ENCODE results near the gene CLIP2.
"Not testable (repeated sequence)": the region's sequence is repeated elsewhere in the genome, so short reads cannot be mapped to it uniquely, and the experiment has no call there.

Gene CLIP2

DNA sequence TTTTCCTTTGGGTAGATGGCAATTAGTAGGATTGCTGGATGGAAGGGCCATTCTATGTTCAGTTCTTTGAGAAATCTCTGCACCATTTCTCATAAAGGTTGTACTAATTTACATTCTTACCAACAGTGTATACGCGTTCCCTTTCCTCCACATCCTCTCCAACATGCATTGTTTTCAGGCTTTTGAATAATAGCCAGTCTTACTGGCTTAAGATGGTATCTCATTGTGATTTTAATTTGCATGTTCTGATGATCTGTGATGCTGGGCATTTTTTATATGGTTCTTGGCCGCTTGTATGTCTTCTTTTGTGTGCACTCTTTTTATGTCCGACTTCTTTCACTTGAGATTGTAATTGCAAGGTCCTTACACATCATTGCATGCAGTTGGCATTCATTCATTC is 11.7 kb downstream of the CLIP2 start:
- DNase-seq = no peak

DNA sequence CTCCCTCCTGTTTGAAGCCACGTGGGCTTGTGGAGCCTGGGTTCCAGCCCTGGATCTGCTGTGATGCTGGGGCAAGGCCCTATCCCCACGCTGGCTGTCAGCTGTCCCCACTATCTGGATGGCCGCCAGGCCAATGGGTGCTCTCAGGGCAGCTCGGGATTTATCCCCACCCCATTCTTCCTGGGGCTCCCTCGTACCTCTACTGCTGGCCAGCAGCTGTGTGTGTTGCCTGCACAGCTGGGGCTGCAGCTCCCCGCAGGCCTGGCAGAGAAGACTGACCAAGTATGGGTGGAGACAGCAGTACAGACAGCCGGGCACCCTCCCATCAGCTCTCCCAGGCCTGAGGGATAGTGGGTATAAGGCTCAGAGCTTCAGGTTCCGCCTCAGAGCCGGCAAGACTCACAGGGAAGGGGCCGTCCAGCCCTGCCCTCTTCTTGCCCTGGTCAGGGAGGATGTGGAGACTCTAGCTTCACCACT is 13.6 kb downstream of the CLIP2 start:
- no peak for DNase-seq

DNA sequence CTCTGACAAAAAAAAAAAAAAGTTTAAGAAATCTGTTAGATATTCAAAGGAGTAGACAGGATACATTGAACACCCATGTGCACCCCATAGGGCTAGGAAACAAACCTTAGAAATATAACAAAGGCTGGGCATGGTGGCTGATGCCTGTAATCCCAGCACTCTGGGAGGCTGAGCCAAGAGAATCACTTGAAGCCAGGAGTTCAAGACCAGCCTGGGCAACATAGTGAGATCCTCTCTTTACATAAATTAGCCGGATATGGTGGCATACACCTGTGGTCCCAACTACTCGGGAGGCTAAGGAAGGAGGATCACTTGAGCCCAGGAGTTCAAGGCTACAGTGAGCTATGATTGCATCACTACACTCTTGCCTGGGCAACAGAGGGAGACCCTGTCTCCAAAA is 15.3 kb downstream of the CLIP2 start:
- no peak for DNase-seq

DNA sequence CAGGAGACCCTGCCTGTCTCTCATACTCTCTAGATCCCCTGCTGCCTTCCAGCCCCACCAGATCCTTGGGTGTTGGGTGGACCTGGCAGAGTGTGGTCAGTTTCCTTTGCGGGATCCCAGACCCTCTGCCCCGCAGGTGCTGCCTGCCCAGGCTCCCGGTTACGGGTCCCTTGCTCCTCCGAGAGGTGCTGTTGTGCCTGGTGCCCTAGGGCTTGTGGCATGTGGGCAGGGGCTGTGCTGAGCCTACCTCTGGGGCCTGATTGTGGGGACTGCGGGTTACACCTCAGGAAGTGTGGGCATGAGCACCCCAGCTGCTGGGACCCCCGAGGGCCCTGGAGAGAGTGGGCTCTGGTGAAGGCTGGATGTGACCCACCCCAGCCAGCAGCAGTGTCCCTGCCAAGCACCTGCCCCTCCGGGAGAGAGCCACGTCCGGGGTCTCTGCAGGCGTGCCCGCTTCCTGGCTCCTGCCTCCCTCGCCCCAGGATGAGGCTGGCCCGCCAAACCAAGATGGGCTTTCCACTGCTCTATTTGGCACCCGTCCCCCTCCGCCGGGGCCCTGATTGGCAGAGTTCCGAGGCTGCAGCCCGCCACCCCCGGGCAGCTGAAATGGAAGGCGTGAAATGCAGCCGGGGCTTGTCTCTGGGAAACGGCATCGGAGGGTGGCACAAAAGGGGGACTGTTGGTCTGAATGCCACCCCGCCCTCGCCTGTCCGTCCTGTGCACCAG is 17.0 kb downstream of the CLIP2 start:
- DNase-seq = peak in 1 of 2 experiments; percentile 71

DNA sequence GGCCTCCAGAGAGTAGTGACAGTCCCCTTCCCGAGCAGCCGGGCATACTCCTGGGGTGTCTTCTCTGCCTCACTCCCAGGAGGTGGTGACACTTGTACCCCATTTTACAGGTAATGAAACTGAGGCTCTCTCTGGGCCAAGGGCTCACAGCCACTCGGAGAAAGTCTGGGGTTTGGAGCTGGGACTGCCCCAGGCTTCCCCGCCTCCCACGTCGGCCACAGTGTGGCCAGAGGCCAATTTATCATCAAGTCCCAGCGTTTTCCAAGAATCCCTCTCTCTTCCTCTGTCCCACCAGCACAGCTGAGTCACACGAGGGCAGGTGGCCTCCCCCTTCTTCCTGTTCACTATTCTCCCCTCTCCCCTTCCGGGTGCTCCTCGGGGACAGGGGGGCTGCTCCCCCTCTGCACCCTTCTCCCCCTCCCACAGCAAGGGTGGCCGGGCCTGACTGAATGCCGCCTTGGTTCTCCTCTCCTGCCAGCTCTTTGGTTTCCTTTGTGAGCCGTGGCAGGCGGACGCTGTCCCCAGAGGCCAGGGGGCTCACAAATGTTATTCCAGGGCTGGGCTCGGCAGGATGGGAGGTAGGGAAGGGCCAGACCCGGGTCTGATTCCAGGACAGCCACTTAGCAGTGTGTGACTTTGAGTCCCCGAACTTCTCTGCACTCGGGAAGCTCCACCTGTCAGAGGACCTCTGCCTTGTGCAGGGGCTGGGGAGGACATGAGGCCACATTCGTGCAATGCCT is 17.7 kb downstream of the CLIP2 start:
- peak in 1 of 2 experiments; percentile 16 for DNase-seq

DNA sequence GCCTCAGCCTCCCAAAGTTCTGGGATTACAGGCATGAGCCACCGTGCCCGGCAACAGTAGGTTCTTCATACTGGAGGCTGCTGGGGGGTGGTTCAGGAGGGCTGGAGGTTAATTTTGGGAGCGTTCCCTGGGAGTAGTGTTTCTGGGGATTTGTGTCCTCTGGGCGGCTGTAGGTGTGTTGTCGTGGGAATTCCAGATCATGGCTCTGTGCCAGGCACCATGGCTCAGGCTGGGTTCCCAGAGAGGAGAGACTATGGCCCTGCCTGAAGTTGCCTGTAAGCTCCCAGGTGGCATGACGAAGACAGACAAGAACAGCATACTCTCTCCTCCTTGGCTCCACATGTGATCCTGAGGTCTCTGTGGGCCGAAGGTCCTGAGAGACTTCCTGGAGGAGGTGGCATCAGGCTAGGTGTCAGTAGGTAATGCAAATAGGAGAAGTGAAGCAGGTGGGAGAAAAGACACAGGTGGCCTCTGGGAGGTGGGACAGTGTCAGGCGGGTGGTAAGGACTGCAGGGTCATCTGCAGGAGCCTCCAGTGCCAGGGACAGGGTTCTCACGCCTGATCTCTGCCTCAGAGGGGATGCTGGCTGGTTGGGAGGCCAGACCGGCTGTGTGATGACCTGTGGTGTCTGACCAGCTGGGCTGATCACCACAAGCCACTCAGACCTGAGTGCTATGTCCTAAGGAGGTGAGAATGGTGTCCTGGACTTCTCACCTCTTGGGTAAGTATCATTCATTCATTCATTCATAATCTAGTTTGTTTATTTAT is 18.7 kb downstream of the CLIP2 start:
- DNase-seq = no peak

DNA sequence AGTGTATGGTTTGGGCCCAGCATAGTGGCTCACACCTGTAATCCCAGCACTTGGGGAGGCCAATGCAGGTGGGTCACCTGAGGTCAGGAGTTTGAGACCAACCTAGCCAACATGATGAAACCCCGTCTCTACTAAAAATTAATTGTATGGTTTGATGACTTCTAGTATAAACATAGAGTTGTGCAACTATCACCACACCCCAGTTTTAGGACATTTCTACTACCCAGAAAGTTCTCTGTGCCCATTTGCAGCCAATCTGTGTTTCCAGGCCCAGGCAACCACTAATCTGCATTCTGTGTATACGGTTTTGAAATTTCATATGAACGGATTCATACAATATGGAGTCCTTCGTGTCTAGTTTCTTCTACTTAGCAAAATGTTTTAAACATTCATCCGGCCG is 20.0 kb downstream of the CLIP2 start:
- DNase-seq = no peak

DNA sequence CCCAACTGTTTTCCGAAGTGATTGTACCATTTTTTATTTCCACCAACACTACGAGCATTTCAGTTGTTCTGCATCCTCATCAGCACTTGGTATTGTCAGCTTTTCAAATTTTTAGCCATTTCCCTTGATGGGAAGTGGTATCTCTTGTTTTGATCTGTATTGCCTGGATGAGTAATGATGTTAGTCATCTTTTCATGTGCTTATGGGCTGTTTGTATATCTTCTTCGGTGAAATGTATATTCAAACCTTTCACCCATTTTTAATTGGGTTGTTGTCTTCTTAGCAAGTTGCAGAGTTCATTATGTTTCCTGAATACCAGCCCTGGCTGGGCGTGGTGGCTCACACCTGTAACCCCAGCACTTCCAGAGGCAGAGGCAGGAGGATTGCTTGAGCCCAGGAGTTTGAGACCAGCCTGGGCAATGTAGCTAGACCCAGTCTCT is 22.1 kb downstream of the CLIP2 start:
- DNase-seq = no peak

DNA sequence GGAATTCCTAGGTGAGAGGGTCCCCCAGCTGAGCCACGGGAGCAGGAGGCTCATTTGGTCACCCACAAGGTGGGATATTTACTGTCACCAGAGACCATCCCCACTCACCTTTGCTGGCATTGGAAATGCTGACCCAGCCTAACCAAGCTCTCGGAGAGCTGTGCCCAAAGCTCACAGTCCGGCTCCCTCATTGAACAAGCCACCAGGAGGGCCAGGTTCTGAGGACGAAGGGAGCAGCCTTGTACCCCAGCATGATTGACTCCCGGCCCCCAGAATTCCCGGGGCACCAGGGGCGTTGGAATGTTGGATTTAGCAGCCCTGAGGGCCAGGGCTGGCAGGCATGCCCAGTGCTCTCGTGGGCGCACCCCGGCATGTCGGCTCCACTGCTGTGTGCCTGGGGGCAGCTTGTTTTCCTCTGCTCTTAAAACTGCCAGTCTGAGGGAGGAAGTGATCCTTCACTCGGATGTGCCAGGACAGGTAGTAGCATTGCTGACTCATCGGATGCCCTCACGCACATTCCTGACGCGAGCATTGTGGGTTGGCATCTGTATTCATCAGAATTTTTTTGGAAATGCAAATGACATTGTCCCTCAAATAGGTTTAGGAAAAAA is 23.3 kb downstream of the CLIP2 start:
- DNase-seq = no peak

DNA sequence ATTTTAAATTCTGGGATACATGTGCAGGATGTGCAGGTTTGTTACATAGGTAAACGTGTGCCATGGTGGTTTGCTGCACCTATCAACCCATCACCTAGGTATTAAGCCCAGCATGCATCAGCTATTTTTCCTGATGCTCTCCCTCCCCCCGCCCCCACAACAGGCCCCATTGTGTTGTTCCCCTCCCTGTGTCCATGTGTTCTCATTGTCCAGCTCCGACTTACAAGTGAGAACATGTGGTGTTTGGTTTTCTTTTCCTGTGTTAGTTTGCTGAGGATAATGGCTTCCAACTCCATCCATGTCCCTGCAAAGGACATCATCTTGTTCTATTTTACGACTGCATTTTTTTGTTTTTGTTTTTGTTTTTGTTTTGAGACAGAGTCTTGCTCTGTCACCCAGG is 26.7 kb downstream of the CLIP2 start:
- not testable (repeated sequence) for DNase-seq

DNA sequence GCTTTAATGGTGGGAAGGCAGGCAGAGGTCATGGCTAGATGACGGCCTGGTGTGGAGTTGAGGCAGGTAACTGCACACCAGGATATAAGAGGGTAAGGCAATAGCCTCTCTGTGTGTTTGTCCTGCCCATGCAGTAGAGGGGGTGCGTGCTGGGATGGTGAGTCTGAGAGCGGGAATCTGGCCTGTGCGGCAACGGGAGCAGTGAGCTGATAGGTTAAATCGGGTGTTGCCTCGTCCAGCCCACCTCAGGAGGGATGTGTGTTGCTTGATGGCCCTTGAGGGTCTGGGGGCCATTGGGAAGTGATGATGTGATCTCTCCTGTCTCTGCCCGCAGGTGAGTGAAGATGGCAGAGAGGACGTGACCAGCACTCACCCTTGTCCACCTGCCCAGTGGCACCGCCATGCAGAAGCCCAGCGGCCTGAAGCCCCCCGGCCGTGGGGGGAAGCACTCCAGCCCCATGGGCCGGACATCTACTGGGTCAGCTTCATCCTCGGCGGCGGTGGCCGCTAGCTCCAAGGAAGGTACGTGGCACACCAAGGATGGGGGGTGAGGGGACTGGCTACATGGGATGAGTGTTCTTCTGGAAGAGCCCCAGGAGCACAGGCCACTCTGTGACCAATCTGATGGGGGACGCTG is 28.1 kb downstream of the CLIP2 start:
- DNase-seq = no peak

DNA sequence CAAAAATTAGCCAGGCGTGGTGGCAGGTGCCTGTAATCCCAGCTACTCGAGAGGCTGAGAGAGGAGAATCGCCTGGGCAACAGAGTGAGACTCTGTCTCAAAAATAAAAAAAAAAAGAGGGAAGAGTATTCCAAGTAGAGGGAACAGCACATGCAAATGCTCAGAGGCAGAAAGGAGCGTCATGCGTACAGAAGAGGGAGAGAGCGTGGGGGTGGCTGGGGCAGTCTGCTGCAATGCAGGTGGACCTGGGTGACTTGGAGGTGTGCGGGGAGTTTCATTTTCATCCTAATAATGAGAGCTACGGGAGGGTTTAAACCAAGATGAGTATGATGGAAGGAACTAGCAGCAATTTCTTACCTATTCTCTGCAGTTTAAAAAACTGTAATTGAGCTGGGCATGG is 28.8 kb downstream of the CLIP2 start:
- DNase-seq = no peak

DNA sequence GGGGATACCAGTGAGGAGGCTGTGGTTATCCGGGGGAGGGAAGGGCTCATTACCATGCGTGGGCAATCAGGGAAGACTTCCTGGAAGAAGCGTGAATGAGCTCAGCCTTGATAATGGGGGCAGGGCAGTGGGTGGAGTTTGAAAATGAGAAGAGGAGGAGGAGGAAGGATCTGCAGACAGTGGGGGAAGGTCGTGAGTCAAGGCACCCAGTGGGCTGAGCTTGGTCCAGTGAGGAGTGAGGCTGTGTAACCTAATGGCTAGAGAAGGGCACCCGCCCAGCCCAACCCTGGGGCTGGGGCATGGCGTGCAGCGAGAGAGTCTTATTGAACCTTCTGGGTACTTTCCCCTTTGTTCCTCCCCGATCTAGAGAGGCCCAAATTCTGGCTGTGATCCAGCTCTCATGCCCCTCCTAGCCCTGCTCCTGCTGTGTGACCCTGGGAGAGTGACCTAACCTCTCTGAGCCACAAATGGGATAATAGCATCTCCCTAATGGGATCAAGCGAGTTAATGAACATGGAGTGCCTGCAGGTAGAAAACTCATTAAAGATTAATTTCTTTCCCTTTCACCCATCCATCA is 31.5 kb downstream of the CLIP2 start:
- no peak for DNase-seq

DNA sequence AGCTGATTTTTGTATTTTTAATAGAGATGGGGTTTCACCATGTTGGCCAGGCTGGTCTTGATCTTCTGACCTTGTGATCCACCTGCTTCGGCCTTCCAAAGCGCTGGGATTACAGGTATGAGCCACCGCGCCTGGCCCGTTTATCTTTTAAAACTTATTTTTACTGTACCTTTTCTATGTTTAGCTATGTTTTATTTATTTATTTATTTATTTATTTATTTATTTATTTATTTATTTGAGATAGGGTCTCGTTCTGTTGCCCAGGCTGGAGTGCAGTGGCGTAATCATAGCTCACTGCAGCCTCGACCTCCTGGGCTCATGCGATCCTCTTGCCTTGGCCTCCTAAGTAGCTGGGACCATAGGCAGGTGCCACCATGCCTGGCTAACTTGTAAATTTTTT is 33.7 kb downstream of the CLIP2 start:
- DNase-seq = not testable (repeated sequence)

DNA sequence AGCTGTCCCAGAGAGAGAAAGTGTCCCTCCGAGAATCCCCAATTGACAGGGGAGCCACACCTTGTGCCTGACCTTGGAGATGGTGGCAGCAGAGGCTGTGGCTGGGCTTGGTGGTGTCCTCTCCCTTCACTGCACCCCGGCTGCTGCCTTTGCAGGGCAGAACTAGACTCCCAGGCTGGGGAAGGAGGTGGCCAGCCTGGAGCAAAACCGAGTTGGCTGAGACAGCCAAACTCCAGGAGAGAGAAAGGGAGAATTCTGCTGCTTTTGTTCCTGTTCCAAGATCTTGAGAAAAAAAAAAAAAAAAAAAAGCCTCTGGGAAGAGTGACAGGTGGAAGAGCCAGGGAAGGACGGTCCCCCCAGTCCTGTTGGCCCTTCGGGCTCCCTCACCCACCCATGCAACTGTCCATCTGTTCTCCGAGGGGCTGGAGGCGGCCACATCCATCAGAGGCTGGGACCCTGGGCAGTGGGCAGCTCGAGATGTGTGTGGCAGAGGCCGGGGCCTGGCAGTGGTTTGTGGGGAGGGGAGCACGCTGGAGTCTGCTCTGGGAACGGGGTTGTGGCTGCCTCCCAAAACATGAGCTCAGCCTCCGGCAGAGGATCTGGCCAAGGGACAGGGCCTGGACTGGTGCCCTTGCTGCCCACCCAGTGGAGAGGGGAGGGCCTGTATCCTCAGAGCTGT is 35.5 kb downstream of the CLIP2 start:
- peak; percentile 22 to 64 for DNase-seq

DNA sequence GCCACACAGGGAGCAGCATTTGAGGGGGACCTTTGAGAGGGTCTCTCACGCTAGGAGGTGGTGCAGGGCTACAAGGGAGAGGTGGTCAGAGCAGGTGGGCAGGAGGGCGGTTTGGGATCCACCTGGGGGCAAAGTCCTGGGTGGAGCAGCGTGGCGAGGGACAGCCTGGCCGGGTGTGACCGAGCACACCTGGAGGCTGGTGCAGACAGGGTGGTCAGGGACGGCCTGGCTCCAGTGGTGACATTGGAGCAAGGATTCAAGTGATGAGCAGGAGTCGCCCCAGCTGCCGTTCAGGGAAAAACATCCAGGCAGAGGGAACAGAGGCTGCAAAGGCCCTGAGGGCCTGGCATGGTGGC is 36.0 kb downstream of the CLIP2 start:
- no peak for DNase-seq

DNA sequence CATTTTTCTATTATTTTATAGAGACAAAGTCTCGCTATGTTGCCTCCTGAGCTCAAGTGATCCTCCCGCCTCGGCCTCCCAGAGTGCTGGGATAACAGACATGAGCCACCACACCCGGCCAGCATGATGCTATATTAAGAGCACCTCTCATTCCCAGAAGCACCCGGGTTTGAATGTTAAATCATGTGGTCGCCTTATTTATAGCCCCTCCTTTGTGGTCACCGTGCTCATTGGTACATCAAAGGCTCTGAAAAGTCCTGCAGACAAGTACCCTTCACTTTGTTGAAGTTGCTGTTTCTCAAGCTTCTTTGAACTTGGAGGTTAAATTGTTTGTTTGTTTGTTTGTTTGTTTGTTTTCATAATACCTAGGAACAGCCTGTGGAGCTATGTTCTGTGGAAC is 40.0 kb downstream of the CLIP2 start:
- no peak for DNase-seq

DNA sequence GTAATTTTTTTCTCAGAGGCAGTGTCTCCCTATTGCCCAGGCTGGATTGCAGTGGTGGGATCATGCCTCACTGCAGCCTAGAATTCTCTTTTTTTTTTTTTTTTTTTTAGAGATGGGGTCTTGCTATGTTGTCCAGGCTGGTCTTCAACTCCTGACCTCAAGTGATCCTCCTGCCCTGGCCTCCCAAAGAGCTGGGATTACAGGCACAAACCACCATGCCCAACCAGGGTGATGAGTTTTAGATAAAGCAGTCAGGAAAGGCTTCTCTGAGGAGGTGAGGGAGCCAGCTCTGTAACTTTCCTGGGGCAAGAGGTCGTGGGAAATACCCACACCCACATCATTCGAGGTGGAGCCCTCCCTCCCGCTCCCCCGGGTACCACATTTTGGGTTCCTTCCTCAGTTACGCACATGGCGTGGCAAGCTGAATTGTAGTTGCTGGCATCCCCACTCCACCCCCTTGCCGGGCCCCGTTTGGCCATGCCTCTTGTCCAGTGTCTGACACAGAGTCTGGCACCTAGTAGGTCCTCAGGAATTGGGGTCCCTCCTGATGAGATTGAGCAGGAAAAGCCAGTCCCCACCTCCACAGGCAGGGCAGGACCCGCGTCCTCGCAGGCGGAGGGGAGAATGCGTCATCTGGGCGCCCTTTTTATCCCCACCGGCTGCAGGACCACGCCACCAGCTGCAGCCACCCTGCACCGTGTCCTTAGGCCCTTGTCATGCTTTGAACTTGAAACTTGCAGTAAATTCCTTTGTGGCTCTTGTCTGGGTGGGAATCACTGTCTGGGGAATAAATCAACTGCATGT is 43.4 kb downstream of the CLIP2 start:
- no peak for DNase-seq

DNA sequence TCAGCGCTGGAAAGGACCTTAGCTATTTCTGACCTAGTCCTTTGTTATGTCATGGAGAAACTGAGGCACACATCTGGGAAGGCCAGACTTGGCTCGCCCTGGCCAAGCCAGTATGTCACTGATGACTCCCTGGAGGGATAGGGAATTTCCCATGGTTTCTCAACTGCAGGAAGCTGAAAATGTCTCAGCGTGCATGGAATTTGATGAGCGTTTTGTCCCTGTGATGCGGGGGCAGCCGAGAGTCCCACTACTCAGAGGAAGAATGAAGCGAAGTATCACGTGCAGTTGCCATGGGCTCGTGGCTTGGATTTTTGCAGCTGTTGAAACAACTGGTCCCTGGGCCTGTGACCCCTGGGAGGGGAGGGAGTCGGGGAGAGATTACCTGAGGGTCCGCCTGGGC is 44.8 kb downstream of the CLIP2 start:
- no peak for DNase-seq

DNA sequence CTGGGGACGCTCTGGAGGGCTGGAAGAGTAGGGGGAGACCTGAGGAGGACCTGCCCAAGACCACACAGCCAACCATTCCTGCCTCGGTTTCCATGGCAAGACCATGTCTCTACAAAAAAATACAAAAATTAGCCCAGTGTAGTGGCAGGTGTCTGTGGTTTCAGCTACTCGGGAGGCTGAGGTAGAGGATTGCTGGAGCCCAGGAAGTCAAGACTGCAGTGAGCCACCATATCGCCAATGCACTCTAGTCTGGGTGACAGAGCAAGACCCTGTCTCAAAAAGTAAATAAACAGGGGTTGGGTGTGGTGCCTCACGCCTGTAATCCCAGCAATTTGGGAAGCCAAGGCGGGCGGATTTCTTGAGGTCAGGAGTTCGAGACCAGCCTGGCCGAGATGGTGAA is 48.7 kb downstream of the CLIP2 start:
- DNase-seq = no peak

All from NCI-H446 (cell line).